ENCODE data around the gene RGS9BP. TPM values are rescaled to one million over a fixed set of nuclear protein-coding genes. Genes with fewer than 3 reads are reported as not detected.

The RGS9BP gene
- total and polyA plus RNA-seq, 2 of the 13 experiments (the other 11 are each of a cell fraction or from before 2014, with no cell fraction given): 0.01 TPM; not detected in 1

- Histone ChIP-seq H3K4me1 (ENCODE audit: insufficient read depth, low read length) (no peaks in the 10 kb centered on the region), H2AFZ (ENCODE audit: low read length) (no peak overlapping the region), H3K27me3 (ENCODE audit: control insufficient read depth in 1 of 2, insufficient read depth in 2 of 2, low read length in 2 of 2) (no peaks in the 10 kb centered on the region), H3K27ac (ENCODE audit: extremely low read length, insufficient read depth, low read length) (no peak overlapping the region), H3K79me2 (ENCODE audit: insufficient read depth, low read length) (no peaks in the 10 kb centered on the region), H3K36me3 (replicated peaks in 1 of 2; ENCODE audit: control insufficient read depth in 1 of 2, insufficient read depth in 2 of 2, low read length in 2 of 2) (peaks cover 8 to 39% of the 10 kb centered on the region in 2 experiments; a peak in 4 of 5 replicates), H4K20me1 (ENCODE audit: insufficient read depth, low read length) (no peaks in the 10 kb centered on the region), H3K9ac (ENCODE audit: insufficient read depth, low read depth, low read length) (no peak overlapping the region), H3K9me3 (ENCODE audit: low read length) (no peaks in the 10 kb centered on the region), H3K4me3 (replicated peaks in 1 of 3; ENCODE audit: insufficient read depth in 1 of 3, low read depth in 2 of 3, low read length in 3 of 3) (no peak overlapping the region), H3K4me2 (ENCODE audit: low read depth, low read length) (no peak overlapping the region)
- intact Hi-C loops (cut with micrococcal nuclease; ENCODE audit: unreplicated experiment): no loop called here
- DNase-seq (ENCODE audit: low spot score) (no peak), FAIRE-seq (no peak), ATAC-seq (peak; percentile 44; the same call in 2 of the 3 replicates)
- WGBS (ENCODE audit: low lambda C conversion rate): 99% methylated on average over 10 of the region's 15 CpGs
- no TSS peak for BruUV-seq (replicated peaks)
- TF ChIP-seq, protein P1, sequence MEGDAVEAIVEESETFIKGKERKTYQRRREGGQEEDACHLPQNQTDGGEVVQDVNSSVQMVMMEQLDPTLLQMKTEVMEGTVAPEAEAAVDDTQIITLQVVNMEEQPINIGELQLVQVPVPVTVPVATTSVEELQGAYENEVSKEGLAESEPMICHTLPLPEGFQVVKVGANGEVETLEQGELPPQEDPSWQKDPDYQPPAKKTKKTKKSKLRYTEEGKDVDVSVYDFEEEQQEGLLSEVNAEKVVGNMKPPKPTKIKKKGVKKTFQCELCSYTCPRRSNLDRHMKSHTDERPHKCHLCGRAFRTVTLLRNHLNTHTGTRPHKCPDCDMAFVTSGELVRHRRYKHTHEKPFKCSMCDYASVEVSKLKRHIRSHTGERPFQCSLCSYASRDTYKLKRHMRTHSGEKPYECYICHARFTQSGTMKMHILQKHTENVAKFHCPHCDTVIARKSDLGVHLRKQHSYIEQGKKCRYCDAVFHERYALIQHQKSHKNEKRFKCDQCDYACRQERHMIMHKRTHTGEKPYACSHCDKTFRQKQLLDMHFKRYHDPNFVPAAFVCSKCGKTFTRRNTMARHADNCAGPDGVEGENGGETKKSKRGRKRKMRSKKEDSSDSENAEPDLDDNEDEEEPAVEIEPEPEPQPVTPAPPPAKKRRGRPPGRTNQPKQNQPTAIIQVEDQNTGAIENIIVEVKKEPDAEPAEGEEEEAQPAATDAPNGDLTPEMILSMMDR (CRISPR knock-in tag; IDR thresholded peaks at IDR 0.05): 0 out of 2 replicates have a peak, but pooled peaks have one; percentile 12
- TF ChIP-seq, protein P2, sequence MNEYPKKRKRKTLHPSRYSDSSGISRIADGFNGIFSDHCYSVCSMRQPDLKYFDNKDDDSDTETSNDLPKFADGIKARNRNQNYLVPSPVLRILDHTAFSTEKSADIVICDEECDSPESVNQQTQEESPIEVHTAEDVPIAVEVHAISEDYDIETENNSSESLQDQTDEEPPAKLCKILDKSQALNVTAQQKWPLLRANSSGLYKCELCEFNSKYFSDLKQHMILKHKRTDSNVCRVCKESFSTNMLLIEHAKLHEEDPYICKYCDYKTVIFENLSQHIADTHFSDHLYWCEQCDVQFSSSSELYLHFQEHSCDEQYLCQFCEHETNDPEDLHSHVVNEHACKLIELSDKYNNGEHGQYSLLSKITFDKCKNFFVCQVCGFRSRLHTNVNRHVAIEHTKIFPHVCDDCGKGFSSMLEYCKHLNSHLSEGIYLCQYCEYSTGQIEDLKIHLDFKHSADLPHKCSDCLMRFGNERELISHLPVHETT (CRISPR knock-in tag; conservative IDR thresholded peaks at IDR 0.05): no peak
- CTCF ChIA-PET (ENCODE audit: low intra/inter-chr PET ratio, low total read pairs): no interaction called here
- in situ Hi-C loops (cut with HindIII; ENCODE audit: extremely low pct_ligation_motif_present, low pct_unique_long_range_greater_than_20kb): no loop called here
- POLR2A ChIA-PET: no interaction called here
Measured at GRCh38 chr19:32627714-32628270, 47.9 kb upstream of the RGS9BP start.

GRCh38 chr19:32630338-32630737, 45.3 kb upstream of the RGS9BP start:
- no peaks in the 10 kb centered on the region for H3K79me2 ChIP-seq (ENCODE audit: insufficient read depth, low read length)
- peaks cover 2 to 33% of the 10 kb centered on the region in 2 experiments; a peak in 4 of 5 replicates for H3K36me3 ChIP-seq (replicated peaks in 1 of 2; ENCODE audit: control insufficient read depth in 1 of 2, insufficient read depth in 2 of 2, low read length in 2 of 2)
- no peak overlapping the region for H3K4me3 ChIP-seq (replicated peaks in 1 of 3; ENCODE audit: insufficient read depth in 1 of 3, low read depth in 2 of 3, low read length in 3 of 3)
- no peak overlapping the region for H3K27ac ChIP-seq (ENCODE audit: extremely low read length, insufficient read depth, low read length)
- TF ChIP-seq SRF (IDR thresholded peaks at IDR 0.05; ENCODE audit: low read depth, low read length) (no peak), SIX1 (CRISPR knock-in tag; IDR thresholded peaks at IDR 0.05; ENCODE audit: borderline replicate concordance) (no peak), AGO2 (optimal IDR thresholded peaks at IDR 0.05; ENCODE audit: low read depth, low read length) (peak; percentile 22), HNRNPL (IDR thresholded peaks at IDR 0.05; ENCODE audit: low read depth, low read length) (0 out of 2 replicates have a peak, but pooled peaks have one; percentile 28)
- H4K20me1 ChIP-seq (ENCODE audit: insufficient read depth, low read length): no peaks in the 10 kb centered on the region
- no peak overlapping the region for H3K4me2 ChIP-seq (ENCODE audit: low read depth, low read length)
- FAIRE-seq (no peak), ATAC-seq (no peak), DNase-seq (ENCODE audit: low spot score) (no peak)
- no peaks in the 10 kb centered on the region for H3K4me1 ChIP-seq (ENCODE audit: insufficient read depth, low read length)
- ChIA-PET POLR2A (no interaction called here), CTCF (ENCODE audit: low intra/inter-chr PET ratio, low total read pairs) (no interaction called here)
- H3K27me3 ChIP-seq (ENCODE audit: control insufficient read depth in 1 of 2, insufficient read depth in 2 of 2, low read length in 2 of 2): no peaks in the 10 kb centered on the region
- in situ Hi-C loops (cut with HindIII; ENCODE audit: extremely low pct_ligation_motif_present, low pct_unique_long_range_greater_than_20kb): no loop called here
- H3K9ac ChIP-seq (ENCODE audit: insufficient read depth, low read depth, low read length): no peak overlapping the region
- intact Hi-C loops (cut with micrococcal nuclease; ENCODE audit: unreplicated experiment): no loop called here
- no peak overlapping the region for H2AFZ ChIP-seq (ENCODE audit: low read length)
- no peaks in the 10 kb centered on the region for H3K9me3 ChIP-seq (ENCODE audit: low read length)
- 83% methylated on average over 3 of the region's 14 CpGs for WGBS (ENCODE audit: low lambda C conversion rate)
- BruUV-seq (replicated peaks): no TSS peak

Data from HepG2 (cell line).